Uterus (tissue), 4 donors: ENCODE results near the gene GFOD2. TPM values are rescaled to one million over a fixed set of nuclear protein-coding genes. Genes with fewer than 3 reads are reported as not detected.

Experiments
- DNase-seq, 2 donors: peaks; one replicate each; pipeline ENCODE4 v3.0.0-alpha.2; 2019 to 2020
- H3K27ac ChIP-seq, 2 donors: fragments of 200-600 bp; sonication (generic); 1 replicate in 1 of 2; 2 replicates in 1 of 2; pipeline ENCODE4 v1.5.1; 2016 to 2018
- H3K27me3 ChIP-seq, 2 donors: fragments of 200-600 bp; sonication (generic); one replicate each; pipeline ENCODE4 v1.5.1; 2018 to 2019; ENCODE audit warnings: control low read depth in 1 of 2
- H3K36me3 ChIP-seq, 2 donors: fragments of 200-600 bp; sonication (generic); one replicate each; pipeline ENCODE4 v1.5.1; 2019; ENCODE audit warnings: control low read depth in 1 of 2
- H3K4me1 ChIP-seq, 2 donors: fragments of 200-600 bp; sonication (generic); one replicate each; pipeline ENCODE4 v1.5.1; 2018 to 2019; ENCODE audit warnings: control low read depth in 1 of 2
- H3K4me3 ChIP-seq, 2 donors: fragments of 200-600 bp; sonication (generic); 1 replicate in 1 of 2; 2 replicates in 1 of 2; pipeline ENCODE4 v1.5.1; 2018 to 2019; ENCODE audit warnings: mild to moderate bottlenecking in 1 of 2
- H3K9me3 ChIP-seq, 2 donors: fragments of 200-600 bp; sonication (generic); one replicate each; pipeline ENCODE4 v1.5.1; 2019; ENCODE audit warnings: control low read depth in 1 of 2
- POLR2A ChIP-seq, 2 donors: fragments of 450-650 bp; IDR thresholded peaks; one replicate each; pipeline ENCODE4 v1.6.1; 2016; ENCODE audit warnings: antibody characterized with exemption in 2 of 2, mild to moderate bottlenecking in 1 of 2, moderate library complexity in 1 of 2
- intact Hi-C: fragments of 100-400 bp; cut with DNase I; formaldehyde crosslinking; loops from one replicate; pipeline ENCODE4 v1.15.1; 2023; ENCODE audit warnings: low total_unique reads
- total RNA-seq, 4 donors: library from RNA; depleted of rRNA in 3 of 4; stranded (reverse); fragments of >200 nt in 3 of 4; gene quantifications; one replicate each; pipeline versions ENCODE4 v1.1.0 to v1.2.4, GENCODE V29; 2014 to 2023
- TF ChIP-seq, protein P1 (sequence below), 4 experiments: fragments of 200-600 bp in 2 of 4; fragments of 450-650 bp in 2 of 4; sonication (generic) in 2 of 4; IDR thresholded peaks; one replicate each; pipeline ENCODE4 v1.5.1; 2016 to 2019; ENCODE audit warnings: antibody characterized with exemption in 4 of 4, mild to moderate bottlenecking in 2 of 4, moderate library complexity in 1 of 4
- donor health status: DM: yes; HTN: yes; CAD: no.

The GFOD2 gene
- total RNA-seq, 4 donors from 2014 or later, result 11.0 to 28.5 (median 26.3) TPM

DNA sequence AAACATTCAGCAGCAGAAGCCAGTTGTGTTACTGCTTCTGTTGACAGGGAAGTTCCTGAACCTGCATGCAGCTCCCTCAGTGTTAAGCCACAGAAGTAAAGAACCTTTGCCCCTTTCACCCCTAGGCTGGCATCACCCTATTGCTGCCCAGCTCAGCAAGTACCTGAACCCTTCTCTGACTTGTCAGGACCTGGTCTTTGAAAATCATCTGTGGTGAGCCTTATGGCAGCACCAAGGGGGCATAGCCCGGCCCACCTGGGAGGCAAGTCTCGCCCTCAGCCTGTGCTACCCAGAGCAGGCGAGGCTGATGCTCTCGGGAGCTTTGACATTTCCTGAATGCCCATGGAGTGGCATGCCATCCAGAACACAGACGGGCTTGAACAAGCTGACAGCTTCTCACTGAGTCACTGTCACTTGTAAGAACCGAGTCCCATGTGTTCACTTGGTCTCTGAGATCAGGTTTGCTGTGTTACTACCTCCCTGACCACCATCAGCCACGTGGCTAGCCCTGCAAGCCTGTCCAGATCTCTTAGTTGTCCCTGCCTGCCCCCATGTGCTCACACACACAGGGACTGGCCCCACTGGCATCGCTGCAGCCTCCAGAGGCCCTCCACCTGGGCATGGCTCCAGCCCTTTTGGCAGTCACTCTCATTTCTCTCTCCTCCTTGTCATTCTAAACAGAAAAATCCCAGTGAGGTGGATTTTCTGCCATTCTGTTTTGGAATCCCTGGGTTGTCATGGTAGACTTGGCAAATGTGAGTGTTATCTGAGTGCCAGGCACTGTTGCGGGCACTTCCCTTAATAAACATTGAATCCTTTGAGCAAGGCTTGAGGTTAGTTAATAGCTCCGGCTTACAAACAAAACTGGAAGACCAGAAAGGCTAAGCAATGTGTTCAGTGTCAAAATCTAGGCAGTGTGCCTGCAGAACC, 77.1 kb downstream of the GFOD2 start:
- intact Hi-C loops, result no loop called here
- no peaks in the 10 kb centered on the region for H3K36me3 ChIP-seq
- H3K4me1 ChIP-seq, result peaks cover 0 to 5% of the 10 kb centered on the region in 2 donors
- DNase-seq, result no peak
- H3K27ac ChIP-seq, result no peak overlapping the region
- H3K4me3 ChIP-seq, result no peak overlapping the region
- peaks cover 2 to 10% of the 10 kb centered on the region in 2 donors for H3K27me3 ChIP-seq
- no peaks in the 10 kb centered on the region for H3K9me3 ChIP-seq
- TF ChIP-seq, protein P1, sequence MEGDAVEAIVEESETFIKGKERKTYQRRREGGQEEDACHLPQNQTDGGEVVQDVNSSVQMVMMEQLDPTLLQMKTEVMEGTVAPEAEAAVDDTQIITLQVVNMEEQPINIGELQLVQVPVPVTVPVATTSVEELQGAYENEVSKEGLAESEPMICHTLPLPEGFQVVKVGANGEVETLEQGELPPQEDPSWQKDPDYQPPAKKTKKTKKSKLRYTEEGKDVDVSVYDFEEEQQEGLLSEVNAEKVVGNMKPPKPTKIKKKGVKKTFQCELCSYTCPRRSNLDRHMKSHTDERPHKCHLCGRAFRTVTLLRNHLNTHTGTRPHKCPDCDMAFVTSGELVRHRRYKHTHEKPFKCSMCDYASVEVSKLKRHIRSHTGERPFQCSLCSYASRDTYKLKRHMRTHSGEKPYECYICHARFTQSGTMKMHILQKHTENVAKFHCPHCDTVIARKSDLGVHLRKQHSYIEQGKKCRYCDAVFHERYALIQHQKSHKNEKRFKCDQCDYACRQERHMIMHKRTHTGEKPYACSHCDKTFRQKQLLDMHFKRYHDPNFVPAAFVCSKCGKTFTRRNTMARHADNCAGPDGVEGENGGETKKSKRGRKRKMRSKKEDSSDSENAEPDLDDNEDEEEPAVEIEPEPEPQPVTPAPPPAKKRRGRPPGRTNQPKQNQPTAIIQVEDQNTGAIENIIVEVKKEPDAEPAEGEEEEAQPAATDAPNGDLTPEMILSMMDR (IDR thresholded peaks at IDR 0.05), result no peak
- TF ChIP-seq POLR2A (IDR thresholded peaks at IDR 0.05), result no peak

DNA sequence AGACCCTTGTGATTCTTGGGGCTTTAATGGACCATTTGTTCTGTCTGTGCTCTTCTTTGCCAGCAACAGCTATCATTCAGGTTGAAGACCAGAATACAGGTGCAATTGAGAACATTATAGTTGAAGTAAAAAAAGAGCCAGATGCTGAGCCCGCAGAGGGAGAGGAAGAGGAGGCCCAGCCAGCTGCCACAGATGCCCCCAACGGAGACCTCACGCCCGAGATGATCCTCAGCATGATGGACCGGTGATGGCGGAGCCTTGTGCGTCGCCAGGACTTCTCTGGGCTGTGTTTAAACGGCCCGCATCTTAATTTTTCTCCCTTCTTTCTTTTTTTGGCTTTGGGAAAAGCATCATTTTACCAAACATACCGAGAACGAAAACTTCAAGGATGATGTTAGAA, 81.5 kb downstream of the GFOD2 start:
- Histone ChIP-seq H3K4me3 (no peak overlapping the region), H3K9me3 (no peaks in the 10 kb centered on the region), H3K27me3 (no peaks in the 10 kb centered on the region), H3K4me1 (no peaks in the 10 kb centered on the region), H3K27ac (no peak overlapping the region), H3K36me3 (no peaks in the 10 kb centered on the region)
- intact Hi-C loops, result no loop called here
- no peak for DNase-seq
- TF ChIP-seq, protein P1 (IDR thresholded peaks at IDR 0.05), result no peak
- no peak for TF ChIP-seq POLR2A (IDR thresholded peaks at IDR 0.05)

- no peak overlapping the region for H3K27ac ChIP-seq
- intact Hi-C loops, result no loop called here
- no peaks in the 10 kb centered on the region for H3K4me1 ChIP-seq
- H3K27me3 ChIP-seq, result no peaks in the 10 kb centered on the region
- H3K36me3 ChIP-seq, result no peaks in the 10 kb centered on the region
- no peak overlapping the region for H3K4me3 ChIP-seq
- no peaks in the 10 kb centered on the region for H3K9me3 ChIP-seq
- no peak for DNase-seq
- no peak for TF ChIP-seq POLR2A (IDR thresholded peaks at IDR 0.05)
- TF ChIP-seq, protein P1 (IDR thresholded peaks at IDR 0.05), result no peak
Measured at GRCh38 chr16:67636713-67637112, 82.4 kb downstream of the GFOD2 start.

DNA sequence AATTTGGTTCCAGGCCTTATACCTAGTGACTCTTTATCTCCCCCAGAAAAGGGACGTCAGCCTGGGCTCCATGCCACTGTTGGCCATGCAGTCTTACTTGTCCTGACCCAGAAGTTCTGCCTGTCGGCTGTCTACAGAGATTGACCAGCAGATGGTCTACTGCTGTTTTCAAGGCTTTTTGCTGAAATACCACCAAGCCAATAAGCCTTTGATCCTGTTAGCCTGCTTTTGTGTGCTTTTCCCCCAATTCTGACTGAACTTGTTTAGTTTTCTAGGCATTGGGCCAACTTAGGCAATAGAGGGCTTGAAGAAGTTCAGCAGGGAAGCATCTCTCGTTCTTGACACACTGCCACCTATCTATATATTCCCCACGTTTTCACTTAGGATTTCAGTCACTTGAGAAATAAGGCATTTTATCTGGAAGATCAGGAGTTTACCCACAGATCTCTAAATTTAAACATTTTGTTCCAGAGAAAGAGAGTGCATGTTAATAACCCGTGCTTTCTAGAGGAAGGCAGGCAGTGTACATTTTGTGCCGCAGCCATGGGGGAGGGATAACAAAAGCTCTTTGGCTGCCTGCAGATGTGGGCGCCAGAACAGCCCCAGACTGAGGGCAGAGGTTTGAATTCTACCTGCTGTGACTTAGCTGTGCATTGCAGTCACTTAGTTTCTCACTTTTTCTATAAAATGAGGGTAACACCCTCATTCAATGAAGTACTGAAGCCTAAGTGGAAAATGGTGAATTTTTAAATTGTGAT, 86.5 kb downstream of the GFOD2 start:
- TF ChIP-seq POLR2A (IDR thresholded peaks at IDR 0.05), result no peak
- TF ChIP-seq, protein P1 (IDR thresholded peaks at IDR 0.05), result no peak
- DNase-seq, result no peak

DNA sequence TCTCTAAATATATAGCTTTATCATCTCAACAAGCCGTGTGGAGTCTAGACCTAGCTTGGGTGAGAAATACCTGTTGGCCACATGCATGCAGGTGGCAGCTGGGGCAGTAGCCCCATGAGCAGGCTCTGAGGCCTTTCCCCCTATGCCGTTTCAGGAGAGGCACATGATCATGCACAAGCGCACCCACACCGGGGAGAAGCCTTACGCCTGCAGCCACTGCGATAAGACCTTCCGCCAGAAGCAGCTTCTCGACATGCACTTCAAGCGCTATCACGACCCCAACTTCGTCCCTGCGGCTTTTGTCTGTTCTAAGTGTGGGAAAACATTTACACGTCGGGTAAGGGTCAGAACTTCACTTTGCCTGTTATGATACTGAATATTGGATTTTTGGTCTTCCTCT, 90.9 kb downstream of the GFOD2 start:
- Histone ChIP-seq H3K27ac (no peak overlapping the region), H3K27me3 (no peaks in the 10 kb centered on the region), H3K36me3 (no peaks in the 10 kb centered on the region), H3K4me3 (no peak overlapping the region), H3K9me3 (no peaks in the 10 kb centered on the region), H3K4me1 (no peaks in the 10 kb centered on the region)
- intact Hi-C loops, result no loop called here
- no peak for TF ChIP-seq POLR2A (IDR thresholded peaks at IDR 0.05)
- TF ChIP-seq, protein P1 (IDR thresholded peaks at IDR 0.05), result no peak
- no peak for DNase-seq

More for the DNA sequence above, 86.5 kb downstream of the GFOD2 start:
- Histone ChIP-seq H3K27ac (no peak overlapping the region), H3K4me1 (no peaks in the 10 kb centered on the region), H3K36me3 (no peaks in the 10 kb centered on the region), H3K9me3 (no peaks in the 10 kb centered on the region), H3K4me3 (no peak overlapping the region), H3K27me3 (no peaks in the 10 kb centered on the region)
- intact Hi-C loops, result no loop called here
